Hematopoietic multipotent progenitor cell treated with erythropoietin and hydrocortisone succinate and interleukin-3 and kit ligand, for 17 days (in vitro differentiated cells): ENCODE data around the gene PAQR7.

Experiments
- DNase-seq: peaks from one replicate; pipeline ENCODE4 v3.0.0-alpha.2; 2015; ENCODE audit warnings: low spot score

The PAQR7 gene

DNA sequence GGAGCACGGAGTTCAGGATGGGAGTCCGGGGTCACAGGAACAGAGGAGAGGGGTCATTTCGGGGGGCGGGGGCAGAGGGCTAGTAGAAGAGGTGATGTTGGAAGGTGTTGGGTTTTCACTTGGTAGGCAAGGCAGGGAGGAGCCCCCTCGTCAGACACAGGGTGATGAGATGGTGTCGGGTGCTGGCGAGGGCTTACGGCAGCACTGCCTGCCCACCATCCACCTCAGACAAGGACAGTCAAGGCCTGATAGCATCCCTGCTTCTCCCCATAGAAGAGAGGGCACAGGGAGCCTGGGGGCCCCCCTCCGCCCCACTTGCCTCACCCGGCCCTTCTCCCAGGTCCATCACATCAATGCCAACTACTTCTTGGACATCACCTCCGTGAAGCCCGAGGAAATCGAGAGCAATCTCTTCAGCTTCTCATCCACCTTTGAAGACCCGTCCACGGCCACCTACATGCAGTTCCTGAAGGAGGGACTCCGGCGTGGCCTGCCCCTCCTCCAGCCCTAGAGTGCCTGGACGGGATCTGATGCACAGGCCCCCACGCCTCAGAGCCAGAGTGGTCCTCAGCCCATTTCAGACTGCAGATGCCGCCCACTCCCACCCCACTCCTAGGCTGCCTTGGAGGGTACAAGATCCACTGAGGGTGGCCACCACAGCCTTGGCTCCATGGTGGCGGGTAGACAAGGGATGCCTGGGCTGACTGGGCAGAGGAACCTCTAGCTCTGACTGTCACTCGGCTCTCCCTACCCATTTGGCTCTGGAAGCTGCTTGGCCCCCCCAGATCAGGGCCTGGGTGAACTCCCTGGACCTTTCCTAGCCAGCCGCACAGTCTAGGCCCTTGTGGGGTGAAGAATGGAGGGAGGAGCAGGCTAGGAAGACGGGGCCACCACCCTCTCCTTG is 60.0 kb downstream of the PAQR7 start:
- DNase-seq: no peak

DNA sequence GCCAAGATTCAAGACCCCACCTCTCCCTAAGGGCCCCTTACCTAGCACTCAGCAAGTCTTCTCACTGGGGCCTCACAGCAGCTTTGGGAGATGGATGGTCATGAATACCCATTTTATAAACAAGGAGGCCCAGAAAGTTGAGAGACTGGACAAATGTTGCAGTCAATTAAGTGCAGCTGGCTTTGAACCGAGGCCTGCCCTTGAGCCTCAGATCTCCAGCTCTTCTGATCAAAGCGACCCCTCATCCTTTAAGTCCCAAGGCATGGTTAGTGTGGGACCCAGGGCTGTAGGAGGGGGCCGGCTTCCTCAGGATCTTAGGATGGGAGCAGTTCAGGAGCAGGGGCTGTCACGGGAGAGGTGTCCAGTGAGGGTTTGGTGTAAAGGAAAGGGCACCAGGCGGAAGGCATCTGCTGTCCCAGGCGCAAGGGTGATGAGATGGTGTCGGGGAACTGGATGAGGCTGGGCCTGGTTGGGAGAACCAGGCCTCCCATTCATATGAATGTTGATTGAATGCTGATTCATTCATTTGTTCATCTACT is 60.9 kb downstream of the PAQR7 start:
- DNase-seq: no peak

DNA sequence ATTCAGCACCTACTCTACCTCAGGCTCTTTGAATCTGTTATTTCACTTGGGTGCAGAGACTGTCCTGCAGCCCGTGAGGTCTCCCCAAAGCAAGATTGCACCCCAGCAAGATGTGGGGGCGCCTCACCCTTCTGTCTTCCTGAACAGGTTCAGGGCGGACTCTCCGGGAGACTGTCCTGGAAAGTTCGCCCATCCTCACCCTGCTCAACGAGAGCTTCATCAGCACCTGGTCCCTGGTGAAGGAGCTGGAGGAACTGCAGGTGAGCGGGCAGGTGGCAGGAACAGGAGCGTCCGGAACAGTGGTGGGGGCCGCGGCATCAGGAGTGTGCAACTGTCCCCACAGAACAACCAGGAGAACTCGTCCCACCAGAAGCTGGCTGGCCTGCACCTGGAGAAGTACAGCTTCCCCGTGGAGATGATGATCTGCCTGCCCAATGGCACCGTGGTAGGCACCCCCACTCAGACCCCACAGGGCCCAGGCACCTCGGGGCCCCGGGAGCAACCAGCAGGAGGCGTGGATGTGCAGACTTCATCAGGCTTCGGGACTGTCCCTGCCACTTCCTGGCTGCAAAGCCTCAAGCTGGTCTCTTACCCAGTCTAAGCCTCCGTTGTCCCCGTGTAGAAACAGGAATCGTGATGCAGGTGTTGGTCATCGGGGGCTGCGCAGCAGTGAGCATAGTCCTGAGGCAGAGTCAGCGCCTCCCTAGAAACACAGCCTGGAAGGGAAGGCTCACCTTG is 61.6 kb downstream of the PAQR7 start:
- DNase-seq: no peak

DNA sequence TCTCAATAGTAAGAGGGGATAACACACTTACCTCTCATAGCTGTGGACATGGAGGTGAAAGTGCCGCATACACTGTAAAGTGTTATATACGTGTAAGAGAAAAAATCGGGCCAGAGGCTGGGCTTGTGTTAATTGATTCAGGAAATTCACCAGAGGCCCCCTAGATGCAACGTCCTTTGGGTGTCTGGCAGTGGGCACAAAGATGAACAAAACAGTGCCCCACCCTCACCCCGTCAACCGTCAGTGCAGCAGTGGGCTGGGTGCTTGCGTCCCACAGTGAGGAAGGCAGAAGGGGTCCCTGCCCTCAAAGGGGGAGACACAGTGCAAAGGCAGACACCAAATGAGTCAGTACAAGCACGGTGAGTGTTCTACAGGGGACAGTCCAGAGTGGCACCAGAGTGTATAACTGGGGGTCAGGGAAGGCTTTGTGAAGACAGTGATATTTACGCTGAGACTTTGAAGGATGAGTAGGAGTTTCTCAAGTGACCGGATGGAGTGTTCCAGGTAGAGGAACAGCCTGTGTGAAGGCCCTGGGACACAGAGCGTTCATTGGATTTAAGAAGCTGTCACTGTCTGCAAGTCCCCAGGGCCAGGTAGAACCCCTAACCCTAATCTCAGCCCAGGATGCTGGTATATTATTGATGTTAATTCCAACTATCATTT is 62.3 kb downstream of the PAQR7 start:
- DNase-seq: no peak
